Measurements from ENCODE around the gene IMMP2L. TPM values are rescaled to one million over a fixed set of nuclear protein-coding genes. Genes with fewer than 3 reads are reported as not detected.

Gene IMMP2L
- total and polyA plus RNA-seq, 4 donors, result 7.3 to 21.1 (median 12.4) TPM

GRCh38 chr7:110856704-110857103, 705.6 kb downstream of the IMMP2L start:
- no peaks in the 10 kb centered on the region for H3K36me3 ChIP-seq (ENCODE audit: control insufficient read depth in 4 of 4, insufficient read depth in 3 of 4, low read depth in 1 of 4, low read length in 3 of 4)
- no peak for DNase-seq (ENCODE audit: low spot score)
- no peak overlapping the region for H3K9ac ChIP-seq (ENCODE audit: low read depth in 1 of 2, low read length in 2 of 2)
- WGBS, result 92% methylated on average over 3 of the region's 3 CpGs
- H3K27ac ChIP-seq (ENCODE audit: low read depth in 1 of 2, low read length in 2 of 2), result no peak overlapping the region
- no peaks in the 10 kb centered on the region for H3K4me1 ChIP-seq (ENCODE audit: control insufficient read depth in 4 of 4, insufficient read depth in 4 of 4, low read length in 3 of 4)
- no peaks in the 10 kb centered on the region for H3K27me3 ChIP-seq (ENCODE audit: control insufficient read depth in 4 of 4, insufficient read depth in 4 of 4, low read length in 3 of 4)
- H3K4me3 ChIP-seq (ENCODE audit: low read depth in 1 of 3, low read length in 3 of 3), result no peak overlapping the region
- H3K9me3 ChIP-seq (ENCODE audit: control insufficient read depth in 4 of 4, low read length in 3 of 4), result no peaks in the 10 kb centered on the region
- TF ChIP-seq RAD21 (IDR thresholded peaks at IDR 0.05), result no peak

- TF ChIP-seq FOXA2 (IDR thresholded peaks at IDR 0.05) (no peak), TAF1 (conservative IDR thresholded peaks at IDR 0.05) (no peak), RXRA (IDR thresholded peaks at IDR 0.05) (no peak), JUND (IDR thresholded peaks at IDR 0.05) (no peak), CTCF (IDR thresholded peaks at IDR 0.05; ENCODE audit: low read depth, low read length, missing input control) (no peak), HNF4A (conservative IDR thresholded peaks at IDR 0.05) (no peak), ZBTB33 (IDR thresholded peaks at IDR 0.05) (no peak), NR2F2 (IDR thresholded peaks at IDR 0.05) (no peak), GABPA (IDR thresholded peaks at IDR 0.05 in 1 of 2, conservative IDR thresholded peaks at IDR 0.05 in 1 of 2) (no peak), ATF3 (IDR thresholded peaks at IDR 0.05) (no peak), FOXA1 (IDR thresholded peaks at IDR 0.05) (no peak), SP1 (IDR thresholded peaks at IDR 0.05) (no peak), MAX (IDR thresholded peaks at IDR 0.05) (no peak), YY1 (IDR thresholded peaks at IDR 0.05) (no peak), REST (IDR thresholded peaks at IDR 0.05) (no peak), HNF4G (IDR thresholded peaks at IDR 0.05) (no peak), RAD21 (IDR thresholded peaks at IDR 0.05) (no peak), EGR1 (IDR thresholded peaks at IDR 0.05; ENCODE audit: low read depth in 2 of 2) (no peak)
Observed at GRCh38 chr7:110854651-110855050, 707.6 kb downstream of the IMMP2L start.

More at GRCh38 chr7:110854651-110855050, 707.6 kb downstream of the IMMP2L start:
- no peak for DNase-seq (ENCODE audit: low spot score)
- H3K27ac ChIP-seq (ENCODE audit: low read depth in 1 of 2, low read length in 2 of 2), result no peak overlapping the region
- no peak overlapping the region for H3K4me3 ChIP-seq (ENCODE audit: low read depth in 1 of 3, low read length in 3 of 3)
- 88% methylated on average over 2 of the region's 2 CpGs for WGBS
- H3K27me3 ChIP-seq (ENCODE audit: control insufficient read depth in 4 of 4, insufficient read depth in 4 of 4, low read length in 3 of 4), result no peaks in the 10 kb centered on the region
- no peaks in the 10 kb centered on the region for H3K36me3 ChIP-seq (ENCODE audit: control insufficient read depth in 4 of 4, insufficient read depth in 3 of 4, low read depth in 1 of 4, low read length in 3 of 4)
- H3K9ac ChIP-seq (ENCODE audit: low read depth in 1 of 2, low read length in 2 of 2), result no peak overlapping the region
- no peaks in the 10 kb centered on the region for H3K9me3 ChIP-seq (ENCODE audit: control insufficient read depth in 4 of 4, low read length in 3 of 4)
- no peaks in the 10 kb centered on the region for H3K4me1 ChIP-seq (ENCODE audit: control insufficient read depth in 4 of 4, insufficient read depth in 4 of 4, low read length in 3 of 4)

Data from liver (tissue), 9 donors.